HepG2 (cell line): ENCODE measurements around the gene THADA. TPM values are rescaled to one million over a fixed set of nuclear protein-coding genes. Genes with fewer than 3 reads are reported as not detected.

ENCODE experiments used
- ATAC-seq: fragments of 200-7000 bp; cut with Tn5 transposase; 3 replicates; pipeline ENCODE4 v1.9.1; 2020; ENCODE audit warnings: mild to moderate bottlenecking, moderate library complexity
- BruUV-seq: library from RNA; stranded (reverse); fragments of 400-500 nt; replicated peaks from 2 replicates; lab custom pipeline; 2021; lab: Mats Ljungman, UMichigan
- CTCF ChIA-PET: fragments of 300-600 bp; formaldehyde crosslinking; extraction: SDS; loops from one replicate; lab custom pipeline; 2021; ENCODE audit warnings: low total read pairs, inconsistent platforms, low intra/inter-chr PET ratio; lab: Yijun Ruan, JAX
- POLR2A ChIA-PET: fragments of 350-600 bp; sonication (Branson Sonifier 250); formaldehyde crosslinking; loops from one replicate; lab custom pipeline; 2020; ENCODE audit warnings: antibody characterized with exemption, inconsistent platforms; lab: Yijun Ruan, JAX
- DNase-seq: peaks from one replicate; pipeline ENCODE4 v3.0.0-alpha.2; 2015; ENCODE audit warnings: low spot score
- FAIRE-seq: peaks from 3 replicates; lab custom pipeline; 2011; peaks lifted over from hg19 to GRCh38; lab: Jason Lieb, UNC
- H2AFZ ChIP-seq: one replicate; pipeline ENCODE4 v1.6.1; 2011; ENCODE audit warnings: low read length, inconsistent platforms
- H3K27ac ChIP-seq: fragments of 300-600 bp; 3 replicates; pipeline ENCODE4 v1.8.0; 2011; ENCODE audit warnings: mixed run types, mild to moderate bottlenecking, mixed read lengths, low read length, inconsistent platforms; ENCODE audit not compliant: insufficient read depth; ENCODE audit errors: extremely low read length
- H3K27me3 ChIP-seq, 2 experiments: fragments of 200-600 bp in 1 of 2; 2 replicates in 1 of 2; 3 replicates in 1 of 2; pipeline versions ENCODE4 v1.6.0 to v1.8.0; 2011; ENCODE audit warnings: low read length in 2 of 2, mild to moderate bottlenecking in 2 of 2, moderate library complexity in 2 of 2, inconsistent platforms in 1 of 2; ENCODE audit not compliant: insufficient read depth in 2 of 2, control insufficient read depth in 1 of 2
- H3K36me3 ChIP-seq, 2 experiments: fragments of 200-600 bp in 1 of 2; replicated peaks in 1 of 2; 2 replicates in 1 of 2; 3 replicates in 1 of 2; pipeline versions ENCODE4 v1.5.1 to v1.8.0; 2011; ENCODE audit warnings: low read length in 2 of 2, inconsistent platforms in 1 of 2; ENCODE audit not compliant: insufficient read depth in 2 of 2, control insufficient read depth in 1 of 2
- H3K4me1 ChIP-seq: 2 replicates; pipeline ENCODE4 v1.5.1; 2012; ENCODE audit warnings: low read length, inconsistent platforms; ENCODE audit not compliant: insufficient read depth
- H3K4me2 ChIP-seq: 2 replicates; pipeline ENCODE4 v1.6.0; 2011; ENCODE audit warnings: low read depth, low read length, inconsistent platforms
- H3K4me3 ChIP-seq, 3 experiments: fragments of 200-600 bp in 1 of 3; sonication (generic), shearing (Covaris generic) in 1 of 3; replicated peaks in 1 of 3; 2 replicates each; pipeline ENCODE4 v1.5.1; 2011 to 2016; ENCODE audit warnings: low read length in 3 of 3, inconsistent platforms in 2 of 3, low read depth in 2 of 3, mild to moderate bottlenecking in 2 of 3, control low read depth in 1 of 3, mixed read lengths in 1 of 3; ENCODE audit not compliant: insufficient read depth in 1 of 3
- H3K79me2 ChIP-seq: one replicate; pipeline ENCODE4 v1.6.1; 2011; ENCODE audit warnings: low read length, inconsistent platforms; ENCODE audit not compliant: insufficient read depth
- H3K9ac ChIP-seq: 2 replicates; pipeline ENCODE4 v1.6.0; 2011; ENCODE audit warnings: mild to moderate bottlenecking, low read depth, low read length, inconsistent platforms; ENCODE audit not compliant: insufficient read depth
- H3K9me3 ChIP-seq: 2 replicates; pipeline ENCODE4 v1.5.1; 2012; ENCODE audit warnings: mild to moderate bottlenecking, low read length
- H4K20me1 ChIP-seq: 2 replicates; pipeline ENCODE4 v1.6.0; 2011; ENCODE audit warnings: inconsistent platforms, mild to moderate bottlenecking, low read length, moderate library complexity; ENCODE audit not compliant: insufficient read depth
- DMAP1 ChIP-seq: IDR thresholded peaks from 2 replicates; pipeline ENCODE4 v1.6.1; 2016
- HNF4G ChIP-seq, 2 experiments: sonication (generic) in 1 of 2; formaldehyde crosslinking in 1 of 2; IDR thresholded peaks; 2 replicates each; pipeline versions ENCODE4 v1.4.0 to v1.6.1; 2011 to 2020; ENCODE audit warnings: borderline replicate concordance in 2 of 2, low read depth in 2 of 2, mild to moderate bottlenecking in 2 of 2, low read length in 1 of 2, missing genetic modification reagents in 1 of 2, moderate library complexity in 1 of 2
- JUN ChIP-seq: sonication (generic); formaldehyde crosslinking; IDR thresholded peaks from 2 replicates; pipeline ENCODE4 v1.4.0; 2020; ENCODE audit warnings: mild to moderate bottlenecking, missing genetic modification reagents
- RAD51 ChIP-seq: fragments of 450-650 bp; IDR thresholded peaks from 2 replicates; pipeline ENCODE4 v1.6.1; 2016; ENCODE audit warnings: borderline replicate concordance
- SALL1 ChIP-seq: sonication (generic); formaldehyde crosslinking; IDR thresholded peaks from 2 replicates; pipeline ENCODE4 v1.8.0; 2022; ENCODE audit warnings: mild to moderate bottlenecking, missing genetic modification reagents
- ZFP1 ChIP-seq: IDR thresholded peaks from 2 replicates; pipeline ENCODE4 v1.6.1; 2016
- ZMYM2 ChIP-seq: sonication (generic); formaldehyde crosslinking; IDR thresholded peaks from 2 replicates; pipeline ENCODE4 v1.8.0; 2022; ENCODE audit warnings: mild to moderate bottlenecking, missing genetic modification reagents
- ZNF224 ChIP-seq: sonication (generic); formaldehyde crosslinking; IDR thresholded peaks from 2 replicates; pipeline ENCODE4 v1.5.0; 2020; ENCODE audit warnings: mild to moderate bottlenecking, missing genetic modification reagents
- ZNF510 ChIP-seq: sonication (generic); formaldehyde crosslinking; IDR thresholded peaks from 2 replicates; pipeline ENCODE4 v1.4.0; 2020; ENCODE audit warnings: low read depth, mild to moderate bottlenecking, missing genetic modification reagents
- ZNF557 ChIP-seq: sonication (generic); formaldehyde crosslinking; IDR thresholded peaks from 2 replicates; pipeline ENCODE4 v1.4.0; 2020; ENCODE audit warnings: missing genetic modification reagents
- ZNF615 ChIP-seq: sonication (generic); formaldehyde crosslinking; IDR thresholded peaks from 2 replicates; pipeline ENCODE4 v1.5.0; 2020; ENCODE audit warnings: mild to moderate bottlenecking, missing genetic modification reagents, borderline replicate concordance
- ZNF772 ChIP-seq: sonication (generic); formaldehyde crosslinking; IDR thresholded peaks from 2 replicates; pipeline ENCODE4 v1.5.0; 2020; ENCODE audit warnings: mild to moderate bottlenecking, missing genetic modification reagents
- WGBS: methylation state at CpG from one replicate; pipeline ENCODE4 v1.1.6; 2017; ENCODE audit warnings: low lambda C conversion rate; 5-methylcytosine and 5-hydroxymethylcytosine counted together
- in situ Hi-C: cut with HindIII; loops from 2 replicates; pipeline ENCODE4 v1.10.0; 2017; ENCODE audit warnings: low pct_unique_long_range_greater_than_20kb; ENCODE audit not compliant: extremely low pct_ligation_motif_present
- intact Hi-C: fragments of 100-400 bp; cut with micrococcal nuclease; formaldehyde crosslinking; loops from one replicate; pipeline ENCODE4 v1.10.0; 2022; ENCODE audit not compliant: unreplicated experiment
- polyA plus RNA-seq, 8 experiments: library from polyadenylated mRNA; depleted of rRNA in 3 of 8; stranded (reverse) in 7 of 8; unstranded in 1 of 8; fragments of >200 nt; fragmentation: Illumina TruSeq in 4 of 8; extraction: Trizol in 4 of 8; gene quantifications; 2 replicates each; pipeline versions ENCODE4 v1.2.1 to v1.2.3, GENCODE V29; 2011 to 2016; ENCODE audit warnings: low read depth in 4 of 8, missing spikeins in 1 of 8, mixed read lengths in 1 of 8; ENCODE audit not compliant: insufficient read depth in 1 of 8
- total RNA-seq, 5 experiments: library from RNA; depleted of rRNA; stranded (reverse); fragments of >200 nt; fragmentation: Illumina TruSeq; extraction: Trizol; gene quantifications; 2 replicates each; pipeline ENCODE4 v1.2.3, GENCODE V29; 2016; ENCODE audit warnings: low read depth in 1 of 5
- TF ChIP-seq, protein P1 (sequence below): IDR thresholded peaks from 2 replicates; pipeline ENCODE4 v1.6.1; 2016; ENCODE audit warnings: low read depth, borderline replicate concordance
- TF ChIP-seq, protein P2 (sequence below): sonication (generic); formaldehyde crosslinking; conservative IDR thresholded peaks from 2 replicates; pipeline ENCODE4 v1.4.0; 2020; ENCODE audit warnings: missing genetic modification reagents
- TF ChIP-seq, protein P3 (sequence below): sonication (generic); formaldehyde crosslinking; IDR thresholded peaks from 2 replicates; pipeline ENCODE4 v1.5.1; 2020; ENCODE audit warnings: mild to moderate bottlenecking, missing genetic modification reagents

The THADA gene
- total and polyA plus RNA-seq, 2 of the 13 experiments (the other 11 are each of a cell fraction or from before 2014, with no cell fraction given) = 12.7 to 21.7 TPM

DNA sequence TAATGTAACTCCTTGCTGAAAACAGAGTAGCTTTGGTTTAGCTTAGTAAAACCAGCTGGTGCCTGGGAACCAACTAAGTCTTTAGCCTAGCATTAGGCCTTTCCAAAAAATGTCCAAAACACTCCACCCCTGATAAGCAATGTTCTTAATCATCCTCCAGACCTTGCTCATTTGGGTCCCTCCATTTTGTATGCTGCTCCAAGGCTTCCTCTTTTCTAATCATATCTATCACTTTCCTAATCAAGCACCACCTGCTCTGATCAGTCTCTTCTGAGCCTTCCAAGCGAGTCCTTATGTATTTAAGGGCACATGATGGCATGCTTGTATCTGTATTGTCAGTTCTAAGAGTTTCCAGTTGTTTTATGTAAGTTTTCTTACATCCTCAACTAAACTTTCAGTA, 23.6 kb downstream of the THADA start:
- intact Hi-C loops (no loop called here), in situ Hi-C loops (no loop called here)
- Histone ChIP-seq H2AFZ (no peak overlapping the region), H3K27ac (no peak overlapping the region), H3K9ac (no peak overlapping the region), H3K79me2 (no peaks in the 10 kb centered on the region), H3K27me3 (no peaks in the 10 kb centered on the region), H3K36me3 (peaks cover 25 to 72% of the 10 kb centered on the region in 2 experiments), H3K4me3 (no peak overlapping the region), H3K9me3 (no peaks in the 10 kb centered on the region), H3K4me1 (no peaks in the 10 kb centered on the region), H4K20me1 (no peaks in the 10 kb centered on the region), H3K4me2 (no peak overlapping the region)
- TF ChIP-seq ZNF557 (CRISPR knock-in tag) (no peak), ZNF224 (no peak), SALL1 (CRISPR knock-in tag) (no peak), ZNF510 (CRISPR knock-in tag) (no peak), RAD51 (no peak), ZMYM2 (CRISPR knock-in tag) (no peak), ZFP1 (CRISPR knock-in tag) (no peak), HNF4G (IDR thresholded peaks at IDR 0.05; ENCODE audit: borderline replicate concordance, low read depth, low read length) (no peak), HNF4G (CRISPR knock-in tag; IDR thresholded peaks at IDR 0.05; ENCODE audit: borderline replicate concordance, low read depth) (no peak), ZNF772 (CRISPR knock-in tag) (no peak), JUN (CRISPR knock-in tag) (no peak), DMAP1 (CRISPR knock-in tag) (no peak), ZNF615 (CRISPR knock-in tag) (no peak)
- TF ChIP-seq, protein P1, sequence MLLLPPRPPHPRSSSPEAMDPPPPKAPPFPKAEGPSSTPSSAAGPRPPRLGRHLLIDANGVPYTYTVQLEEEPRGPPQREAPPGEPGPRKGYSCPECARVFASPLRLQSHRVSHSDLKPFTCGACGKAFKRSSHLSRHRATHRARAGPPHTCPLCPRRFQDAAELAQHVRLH (CRISPR knock-in tag) = no peak
- TF ChIP-seq, protein P2, sequence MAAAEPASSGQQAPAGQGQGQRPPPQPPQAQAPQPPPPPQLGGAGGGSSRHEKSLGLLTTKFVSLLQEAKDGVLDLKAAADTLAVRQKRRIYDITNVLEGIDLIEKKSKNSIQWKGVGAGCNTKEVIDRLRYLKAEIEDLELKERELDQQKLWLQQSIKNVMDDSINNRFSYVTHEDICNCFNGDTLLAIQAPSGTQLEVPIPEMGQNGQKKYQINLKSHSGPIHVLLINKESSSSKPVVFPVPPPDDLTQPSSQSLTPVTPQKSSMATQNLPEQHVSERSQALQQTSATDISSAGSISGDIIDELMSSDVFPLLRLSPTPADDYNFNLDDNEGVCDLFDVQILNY (CRISPR knock-in tag) = no peak
- TF ChIP-seq, protein P3, sequence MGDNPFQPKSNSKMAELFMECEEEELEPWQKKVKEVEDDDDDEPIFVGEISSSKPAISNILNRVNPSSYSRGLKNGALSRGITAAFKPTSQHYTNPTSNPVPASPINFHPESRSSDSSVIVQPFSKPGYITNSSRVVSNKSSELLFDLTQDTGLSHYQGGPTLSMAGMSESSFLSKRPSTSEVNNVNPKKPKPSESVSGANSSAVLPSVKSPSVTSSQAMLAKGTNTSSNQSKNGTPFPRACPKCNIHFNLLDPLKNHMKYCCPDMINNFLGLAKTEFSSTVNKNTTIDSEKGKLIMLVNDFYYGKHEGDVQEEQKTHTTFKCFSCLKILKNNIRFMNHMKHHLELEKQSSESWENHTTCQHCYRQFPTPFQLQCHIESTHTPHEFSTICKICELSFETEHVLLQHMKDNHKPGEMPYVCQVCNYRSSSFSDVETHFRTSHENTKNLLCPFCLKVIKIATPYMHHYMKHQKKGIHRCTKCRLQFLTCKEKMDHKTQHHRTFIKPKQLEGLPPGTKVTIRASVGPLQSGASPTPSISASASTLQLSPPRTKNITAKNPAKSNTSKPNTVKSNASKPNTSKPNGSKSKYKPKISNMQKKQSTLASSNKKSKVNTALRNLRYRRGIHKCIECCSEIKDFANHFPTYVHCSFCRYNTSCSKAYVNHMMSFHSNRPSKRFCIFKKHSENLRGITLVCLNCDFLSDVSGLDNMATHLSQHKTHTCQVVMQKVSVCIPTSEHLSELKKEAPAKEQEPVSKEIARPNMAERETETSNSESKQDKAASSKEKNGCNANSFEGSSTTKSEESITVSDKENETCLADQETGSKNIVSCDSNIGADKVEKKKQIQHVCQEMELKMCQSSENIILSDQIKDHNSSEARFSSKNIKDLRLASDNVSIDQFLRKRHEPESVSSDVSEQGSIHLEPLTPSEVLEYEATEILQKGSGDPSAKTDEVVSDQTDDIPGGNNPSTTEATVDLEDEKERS (CRISPR knock-in tag) = no peak
- 100% methylated on average over 1 of the region's 1 CpG for WGBS
- no TSS peak for BruUV-seq
- CTCF ChIA-PET = no interaction called here
- no peak for DNase-seq
- ATAC-seq = no peak
- POLR2A ChIA-PET = no interaction called here
- FAIRE-seq = no peak
